Activated CD8-positive, alpha-beta T cell treated with anti-CD3 and anti-CD28 coated beads, Interleukin-2, amount 10 ng/mL, durations not matched to agents 7 days and 5 days (primary cell): ENCODE measurements around the gene E2F3. TPM values are rescaled to one million over a fixed set of nuclear protein-coding genes. Genes with fewer than 3 reads are reported as not detected.
A peak's percentile ranks its signal among the peaks of the same experiment; 100 is the strongest.
"Not testable (repeated sequence)": the region's sequence is repeated elsewhere in the genome, so short reads cannot be mapped to it uniquely, and the experiment has no call there.

Experiments
- ATAC-seq: fragments of 150-1000 bp; cut with Tn5 transposase; one replicate; pipeline ENCODE4 v1.10.0; 2021; ENCODE audit warnings: moderate library complexity
- CTCF ChIA-PET: fragments of 350-600 bp; sonication (Branson Sonifier 250); formaldehyde crosslinking; loops from one replicate; lab custom pipeline; 2021; ENCODE audit warnings: antibody characterized with exemption; lab: Charles Lee
- POLR2A ChIA-PET: fragments of 350-600 bp; sonication (Branson Sonifier 250); formaldehyde crosslinking; loops from one replicate; lab custom pipeline; 2021; ENCODE audit warnings: antibody characterized with exemption; lab: Charles Lee
- DNase-seq: peaks from one replicate; pipeline ENCODE4 v3.0.0-alpha.2; 2020
- H3K27ac Mint-ChIP-seq: one replicate; pipeline ENCODE4 v1.8.0; 2021; ENCODE audit warnings: mild to moderate bottlenecking, mixed read lengths
- H3K27me3 Mint-ChIP-seq: one replicate; pipeline ENCODE4 v1.8.0; 2021; ENCODE audit warnings: low read depth, mixed read lengths
- H3K36me3 Mint-ChIP-seq: one replicate; pipeline ENCODE4 v1.8.0; 2021; ENCODE audit warnings: low read depth, mixed read lengths
- H3K4me1 Mint-ChIP-seq: one replicate; pipeline ENCODE4 v1.8.0; 2021; ENCODE audit warnings: low read depth, mixed read lengths
- H3K4me3 Mint-ChIP-seq: one replicate; pipeline ENCODE4 v1.8.0; 2021; ENCODE audit warnings: mild to moderate bottlenecking, mixed read lengths
- H3K9me3 Mint-ChIP-seq: one replicate; pipeline ENCODE4 v1.8.0; 2022; ENCODE audit warnings: mixed read lengths; ENCODE audit not compliant: insufficient read depth
- total RNA-seq, 2 experiments: library from RNA; stranded (reverse); gene quantifications; one replicate each; pipeline ENCODE4 v1.2.3, GENCODE V29; 2021

The E2F3 gene
- total RNA-seq, 2 experiments from 2014 or later: 26.7 to 27.4 TPM

GRCh38 chr6:20492099-20492498 lies 90.4 kb downstream of the E2F3 start:
- ChIA-PET CTCF (interaction anchor here (0.6 to 1.0 kb wide), 2 partner anchors 37 to 1875 kb away, joined by 3 read pairs; no protein-coding TSS in a partner anchor), POLR2A (no interaction called here)
- ATAC-seq (no peak), DNase-seq (no peak)
- Mint-ChIP-seq H3K4me3 (no peak overlapping the region), H3K36me3 (peaks cover 43% of the 10 kb centered on the region), H3K4me1 (no peaks in the 10 kb centered on the region), H3K27ac (no peak overlapping the region), H3K27me3 (no peaks in the 10 kb centered on the region), H3K9me3 (no peaks in the 10 kb centered on the region)

GRCh38 chr6:20497216-20498040 lies 95.7 kb downstream of the E2F3 start:
- Mint-ChIP-seq H3K4me1 (no peaks in the 10 kb centered on the region), H3K9me3 (no peaks in the 10 kb centered on the region), H3K36me3 (peaks cover 4% of the 10 kb centered on the region), H3K4me3 (no peak overlapping the region), H3K27ac (no peak overlapping the region), H3K27me3 (peaks cover 8% of the 10 kb centered on the region)
- no peak for DNase-seq
- CTCF ChIA-PET: interaction anchor here (1.0 kb wide), 1 partner anchor 206 kb away, joined by 3 read pairs; no protein-coding TSS in a partner anchor
- POLR2A ChIA-PET: no interaction called here
- no peak for ATAC-seq

- DNase-seq (no peak), ATAC-seq (no peak)
- CTCF ChIA-PET: interaction anchor here (1.0 kb wide), 1 partner anchor 207 kb away, joined by 3 read pairs; no protein-coding TSS in a partner anchor
- H3K4me1 Mint-ChIP-seq: no peaks in the 10 kb centered on the region
- no peaks in the 10 kb centered on the region for H3K9me3 Mint-ChIP-seq
- peaks cover 3% of the 10 kb centered on the region for H3K36me3 Mint-ChIP-seq
- no peak overlapping the region for H3K27ac Mint-ChIP-seq
- H3K27me3 Mint-ChIP-seq: peaks cover 12% of the 10 kb centered on the region
- POLR2A ChIA-PET: no interaction called here
- H3K4me3 Mint-ChIP-seq: no peak overlapping the region
Measured at GRCh38 chr6:20498041-20498385, 96.3 kb downstream of the E2F3 start.

GRCh38 chr6:20509212-20509611 lies 107.5 kb downstream of the E2F3 start:
- peaks cover 4% of the 10 kb centered on the region for H3K27me3 Mint-ChIP-seq
- ATAC-seq: no peak
- no peaks in the 10 kb centered on the region for H3K4me1 Mint-ChIP-seq
- H3K36me3 Mint-ChIP-seq: no peaks in the 10 kb centered on the region
- DNase-seq: no peak
- H3K9me3 Mint-ChIP-seq: no peaks in the 10 kb centered on the region
- no peak overlapping the region for H3K4me3 Mint-ChIP-seq
- ChIA-PET POLR2A (no interaction called here), CTCF (no interaction called here)
- H3K27ac Mint-ChIP-seq: no peak overlapping the region

- no peaks in the 10 kb centered on the region for H3K36me3 Mint-ChIP-seq
- ChIA-PET POLR2A (interaction anchor here (1.2 kb wide), 1 partner anchor 107 kb away, joined by 3 read pairs; no protein-coding TSS in a partner anchor), CTCF (no interaction called here)
- ATAC-seq (no peak), DNase-seq (no peak)
- no peaks in the 10 kb centered on the region for H3K9me3 Mint-ChIP-seq
- H3K4me1 Mint-ChIP-seq: no peaks in the 10 kb centered on the region
- no peak overlapping the region for H3K27ac Mint-ChIP-seq
- no peak overlapping the region for H3K4me3 Mint-ChIP-seq
- no peaks in the 10 kb centered on the region for H3K27me3 Mint-ChIP-seq
Measured at GRCh38 chr6:20511852-20512251, 110.2 kb downstream of the E2F3 start.

- H3K36me3 Mint-ChIP-seq, H3K9me3 Mint-ChIP-seq, ATAC-seq, H3K4me3 Mint-ChIP-seq, POLR2A ChIA-PET, H3K27ac Mint-ChIP-seq, DNase-seq: not testable (repeated sequence)
- peaks cover 16% of the 10 kb centered on the region for H3K4me1 Mint-ChIP-seq
- H3K27me3 Mint-ChIP-seq: peaks cover 12% of the 10 kb centered on the region
- CTCF ChIA-PET: interaction anchor here (2.2 kb wide), 1 partner anchor 121 kb away, joined by 6 read pairs; no protein-coding TSS in a partner anchor
Measured at GRCh38 chr6:20525208-20525607, 123.5 kb downstream of the E2F3 start.

- POLR2A ChIA-PET: interaction anchor here (1.6 kb wide), 1 partner anchor 209 kb away, joined by 6 read pairs; no protein-coding TSS in a partner anchor
- Mint-ChIP-seq H3K27ac (peak overlapping the region; percentile 35), H3K4me1 (peaks cover 24% of the 10 kb centered on the region)
- H3K9me3 Mint-ChIP-seq, H3K36me3 Mint-ChIP-seq, H3K4me3 Mint-ChIP-seq, H3K27me3 Mint-ChIP-seq, DNase-seq: not testable (repeated sequence)
- peak; percentile 57 for ATAC-seq
- CTCF ChIA-PET: interaction anchor here (1.2 to 3.1 kb wide), 12 partner anchors 13 to 436 kb away, joined by 4 to 45 read pairs (median 6); no protein-coding TSS in a partner anchor
Measured at GRCh38 chr6:20529086-20529448, 127.4 kb downstream of the E2F3 start.

- Mint-ChIP-seq H3K36me3 (peaks cover 16% of the 10 kb centered on the region), H3K4me3 (no peak overlapping the region), H3K9me3 (no peaks in the 10 kb centered on the region), H3K27me3 (no peaks in the 10 kb centered on the region), H3K4me1 (peaks cover 41% of the 10 kb centered on the region), H3K27ac (no peak overlapping the region)
- ATAC-seq (no peak), DNase-seq (no peak)
- POLR2A ChIA-PET: interaction anchor here (0.6 to 3.3 kb wide), 4 partner anchors 128 to 1411 kb away, joined by 3 to 22 read pairs (median 3); no protein-coding TSS in a partner anchor
- CTCF ChIA-PET: interaction anchor here (0.9 to 3.3 kb wide), 2 partner anchors 128 to 331 kb away, joined by 3 to 18 read pairs; no protein-coding TSS in a partner anchor
Measured at GRCh38 chr6:20532881-20533280, 131.2 kb downstream of the E2F3 start.

GRCh38 chr6:20533746-20534294 lies 132.1 kb downstream of the E2F3 start:
- ATAC-seq: no peak
- peak overlapping the region; percentile 83 for H3K27ac Mint-ChIP-seq
- DNase-seq: no peak
- CTCF ChIA-PET: interaction anchor here (0.9 to 3.3 kb wide), 3 partner anchors 129 to 441 kb away, joined by 3 to 18 read pairs (median 4); no protein-coding TSS in a partner anchor
- H3K27me3 Mint-ChIP-seq: no peaks in the 10 kb centered on the region
- H3K4me3 Mint-ChIP-seq: peak overlapping the region; percentile 98
- H3K4me1 Mint-ChIP-seq: peaks cover 39% of the 10 kb centered on the region
- H3K9me3 Mint-ChIP-seq: no peaks in the 10 kb centered on the region
- H3K36me3 Mint-ChIP-seq: peaks cover 20% of the 10 kb centered on the region
- POLR2A ChIA-PET: interaction anchor here (0.6 to 3.3 kb wide), 6 partner anchors 129 to 1412 kb away, joined by 3 to 22 read pairs (median 8); partner anchors contain the start of gene E2F3

GRCh38 chr6:20534295-20535262 lies 132.9 kb downstream of the E2F3 start, which contains the start of gene CDKAL1:
TSS of gene CDKAL1 (plus strand) at chr6:20534457. CDS start at chr6:20546351, 11,894 bp downstream.
- Mint-ChIP-seq H3K9me3 (no peaks in the 10 kb centered on the region), H3K27ac (peak within 1 kb of the TSS; percentile 97), H3K4me3 (peak within 1 kb of the TSS; percentile 98), H3K36me3 (peaks cover 22% of the 10 kb centered on the region), H3K4me1 (peaks cover 43% of the 10 kb centered on the region), H3K27me3 (no peaks in the 10 kb centered on the region)
- DNase-seq (peak; percentile 95), ATAC-seq (peak; percentile 92)
- CTCF ChIA-PET: interaction anchor here (0.8 to 3.3 kb wide), 3 partner anchors 29 to 442 kb away, joined by 3 to 18 read pairs (median 4); no protein-coding TSS in a partner anchor
- POLR2A ChIA-PET: interaction anchor here (0.8 to 3.3 kb wide), 8 partner anchors 16 to 240 kb away, joined by 3 to 22 read pairs (median 6); partner anchors contain the start of gene E2F3
